Gastroesophageal sphincter (tissue), 4 donors: ENCODE results near the gene CCDC85A. TPM values are rescaled to one million over a fixed set of nuclear protein-coding genes. Genes with fewer than 3 reads are reported as not detected.

ENCODE experiments used
- ATAC-seq: fragments of 150-250 bp; one replicate; pipeline ENCODE4 v1.9.1; 2016; ENCODE audit warnings: mild to moderate bottlenecking, moderate library complexity
- H3K27ac ChIP-seq, 4 donors: fragments of 200-600 bp; sonication (generic) in 3 of 4; 1 replicate in 3 of 4; 2 replicates in 1 of 4; pipeline ENCODE4 v1.5.1; 2016 to 2019
- H3K27me3 ChIP-seq: fragments of 200-600 bp; sonication (generic); one replicate; pipeline ENCODE4 v1.5.1; 2019
- H3K36me3 ChIP-seq, 2 donors: fragments of 200-600 bp; sonication (generic); one replicate each; pipeline ENCODE4 v1.5.1; 2019; ENCODE audit warnings: control low read depth in 1 of 2
- H3K4me1 ChIP-seq, 3 donors: fragments of 200-600 bp; sonication (generic); 1 replicate in 2 of 3; 2 replicates in 1 of 3; pipeline ENCODE4 v1.5.1; 2016 to 2019; ENCODE audit warnings: control low read depth in 2 of 3
- H3K4me3 ChIP-seq, 2 donors: fragments of 200-600 bp; sonication (generic); one replicate each; pipeline ENCODE4 v1.5.1; 2019; ENCODE audit warnings: mild to moderate bottlenecking in 1 of 2, moderate library complexity in 1 of 2
- H3K9me3 ChIP-seq, 3 donors: fragments of 200-600 bp; sonication (generic); one replicate each; pipeline ENCODE4 v1.5.1; 2017 to 2019; ENCODE audit warnings: control low read depth in 2 of 3
- EP300 ChIP-seq: sonication (generic); formaldehyde crosslinking; IDR thresholded peaks from one replicate; pipeline ENCODE4 v1.6.1; 2017; ENCODE audit warnings: antibody characterized with exemption, mild to moderate bottlenecking
- POLR2A ChIP-seq, 2 donors: fragments of 450-650 bp; IDR thresholded peaks; one replicate each; pipeline ENCODE4 v1.6.1; 2017; ENCODE audit warnings: antibody characterized with exemption in 2 of 2, mild to moderate bottlenecking in 2 of 2, moderate library complexity in 1 of 2
- POLR2AphosphoS5 ChIP-seq: sonication (generic); formaldehyde crosslinking; IDR thresholded peaks from one replicate; pipeline ENCODE4 v1.6.1; 2017; ENCODE audit warnings: antibody characterized with exemption
- WGBS, 2 donors: methylation state at CpG; one replicate each; pipeline ENCODE4 v1.1.5; 2018; ENCODE audit warnings: low coverage in 1 of 2; 5-methylcytosine and 5-hydroxymethylcytosine counted together
- total RNA-seq, 4 donors: library from RNA; depleted of rRNA; stranded (reverse); fragments of >200 nt; gene quantifications; one replicate each; pipeline ENCODE4 v1.1.0, GENCODE V29; 2016
- TF ChIP-seq, protein P1 (sequence below), 4 experiments: fragments of 200-600 bp in 2 of 4; fragments of 450-650 bp in 2 of 4; sonication (generic) in 1 of 4; IDR thresholded peaks; one replicate each; pipeline ENCODE4 v1.5.1; 2017 to 2019; ENCODE audit warnings: antibody characterized with exemption in 4 of 4, mild to moderate bottlenecking in 2 of 4, moderate library complexity in 2 of 4

CCDC85A gene
- total RNA-seq, 4 donors from 2014 or later, result 2.6 to 7.0 (median 4.8) TPM

DNA sequence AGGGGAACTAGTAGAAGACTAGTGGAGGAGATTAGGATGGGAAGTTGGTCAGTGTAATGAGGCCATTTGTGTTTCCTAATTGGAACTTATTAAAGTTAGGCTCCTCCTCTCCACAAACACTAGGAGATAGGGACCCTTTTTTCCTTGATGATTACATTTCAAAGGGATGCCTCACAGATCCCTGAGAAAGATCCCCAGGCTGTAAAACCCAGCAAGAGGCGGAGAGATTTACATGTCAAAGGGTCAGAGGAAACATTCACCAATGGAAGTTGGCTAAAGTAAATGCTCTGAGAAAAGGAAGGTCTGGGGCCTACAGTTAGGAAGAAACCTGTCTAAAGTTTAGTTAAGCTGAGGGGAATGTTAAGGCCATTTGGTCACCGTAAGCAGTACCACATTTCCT, 1.4 kb upstream of the CCDC85A start:
- H3K36me3 ChIP-seq, result no peaks in the 10 kb centered on the region
- WGBS, 2 donors, result 50 to 100% methylated on average over 1 of the region's 2 CpGs
- ATAC-seq, result no peak
- H3K9me3 ChIP-seq, result no peaks in the 10 kb centered on the region
- TF ChIP-seq, protein P1, sequence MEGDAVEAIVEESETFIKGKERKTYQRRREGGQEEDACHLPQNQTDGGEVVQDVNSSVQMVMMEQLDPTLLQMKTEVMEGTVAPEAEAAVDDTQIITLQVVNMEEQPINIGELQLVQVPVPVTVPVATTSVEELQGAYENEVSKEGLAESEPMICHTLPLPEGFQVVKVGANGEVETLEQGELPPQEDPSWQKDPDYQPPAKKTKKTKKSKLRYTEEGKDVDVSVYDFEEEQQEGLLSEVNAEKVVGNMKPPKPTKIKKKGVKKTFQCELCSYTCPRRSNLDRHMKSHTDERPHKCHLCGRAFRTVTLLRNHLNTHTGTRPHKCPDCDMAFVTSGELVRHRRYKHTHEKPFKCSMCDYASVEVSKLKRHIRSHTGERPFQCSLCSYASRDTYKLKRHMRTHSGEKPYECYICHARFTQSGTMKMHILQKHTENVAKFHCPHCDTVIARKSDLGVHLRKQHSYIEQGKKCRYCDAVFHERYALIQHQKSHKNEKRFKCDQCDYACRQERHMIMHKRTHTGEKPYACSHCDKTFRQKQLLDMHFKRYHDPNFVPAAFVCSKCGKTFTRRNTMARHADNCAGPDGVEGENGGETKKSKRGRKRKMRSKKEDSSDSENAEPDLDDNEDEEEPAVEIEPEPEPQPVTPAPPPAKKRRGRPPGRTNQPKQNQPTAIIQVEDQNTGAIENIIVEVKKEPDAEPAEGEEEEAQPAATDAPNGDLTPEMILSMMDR (IDR thresholded peaks at IDR 0.05), result no peak
- no peak for TF ChIP-seq POLR2A (IDR thresholded peaks at IDR 0.05)
- TF ChIP-seq EP300, result no peak
- no peak for TF ChIP-seq POLR2AphosphoS5
- peaks cover 97% of the 10 kb centered on the region for H3K27me3 ChIP-seq
- H3K4me1 ChIP-seq, result peaks cover 0 to 28% (median 15%) of the 10 kb centered on the region in 3 donors
- H3K4me3 ChIP-seq, result no peak overlapping the region
- H3K27ac ChIP-seq, result no peak overlapping the region

DNA sequence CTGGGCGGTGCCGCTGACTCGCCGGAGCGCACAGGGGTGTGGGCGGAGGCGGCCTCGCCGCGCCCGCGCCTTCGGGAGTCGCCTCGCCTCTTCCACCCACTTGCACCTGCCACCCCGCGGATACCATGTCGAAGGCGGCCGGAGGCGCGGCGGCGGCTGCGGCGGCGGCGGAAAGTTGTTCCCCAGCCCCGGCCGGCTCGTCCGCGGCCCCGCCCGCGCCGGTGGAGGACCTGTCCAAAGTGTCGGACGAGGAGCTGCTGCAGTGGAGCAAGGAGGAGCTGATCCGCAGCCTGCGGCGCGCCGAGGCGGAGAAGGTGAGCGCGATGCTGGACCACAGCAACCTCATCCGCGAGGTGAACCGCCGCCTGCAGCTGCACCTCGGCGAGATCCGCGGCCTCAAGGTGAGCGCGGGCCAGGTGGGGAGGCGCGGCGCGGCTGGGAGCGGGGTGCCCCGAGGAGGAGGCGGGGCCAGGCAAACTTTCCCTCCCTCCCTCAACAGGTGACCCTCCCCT, 766 bp downstream of the CCDC85A start:
- no CpG with 5 or more reads among the region's 64 CpGs for WGBS, 2 donors

DNA sequence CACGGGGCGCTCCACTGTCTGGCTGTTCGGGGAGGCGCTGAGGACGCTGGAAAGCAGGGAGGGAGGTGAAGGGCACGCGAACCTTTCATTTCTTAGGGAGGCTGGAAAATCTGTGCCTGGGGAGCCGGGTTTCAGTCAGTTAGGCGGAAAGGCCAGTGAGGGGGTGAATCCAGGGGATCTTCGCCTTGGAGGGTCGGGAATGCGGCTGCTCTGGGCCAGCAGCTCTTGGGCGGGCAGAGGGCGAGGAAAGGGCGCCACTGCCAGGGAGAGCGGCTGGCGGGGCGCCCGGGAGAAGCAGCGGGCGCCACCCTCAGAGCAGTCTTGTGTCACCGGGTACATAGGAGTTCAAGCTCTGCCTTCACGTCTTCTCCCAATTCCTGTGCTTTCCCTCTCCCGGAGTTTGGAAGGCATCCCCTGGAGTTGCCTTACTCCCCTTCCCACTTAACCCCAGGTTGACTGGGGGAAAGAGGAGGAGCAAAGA, 1.4 kb downstream of the CCDC85A start:
- no peak for TF ChIP-seq POLR2AphosphoS5
- TF ChIP-seq EP300, result no peak
- TF ChIP-seq, protein P1 (IDR thresholded peaks at IDR 0.05), result no peak
- TF ChIP-seq POLR2A (IDR thresholded peaks at IDR 0.05), result no peak
- peaks cover 82% of the 10 kb centered on the region for H3K27me3 ChIP-seq
- 0% methylated on average over 4 to 15 of the region's 24 CpGs for WGBS, 2 donors
- H3K4me1 ChIP-seq, result peaks cover 0 to 28% (median 15%) of the 10 kb centered on the region in 3 donors
- H3K4me3 ChIP-seq, result peak overlapping the region; percentile 30 to 65
- no peaks in the 10 kb centered on the region for H3K9me3 ChIP-seq
- H3K27ac ChIP-seq, result peak overlapping the region in 3 of 4 donors; percentile 12 to 68 (median 48)
- ATAC-seq, result peak; percentile 30
- H3K36me3 ChIP-seq, result no peaks in the 10 kb centered on the region

More for the DNA sequence above, 766 bp downstream of the CCDC85A start:
- Histone ChIP-seq H3K27ac (peak overlapping the region in 3 of 4 donors; percentile 12 to 68 (median 48)), H3K4me3 (peak overlapping the region; percentile 30 to 65), H3K4me1 (peaks cover 0 to 28% (median 15%) of the 10 kb centered on the region in 3 donors), H3K36me3 (no peaks in the 10 kb centered on the region), H3K9me3 (no peaks in the 10 kb centered on the region), H3K27me3 (peaks cover 82% of the 10 kb centered on the region)
- ATAC-seq, result peak; percentile 4
- TF ChIP-seq EP300 (no peak), POLR2A (IDR thresholded peaks at IDR 0.05) (no peak), POLR2AphosphoS5 (no peak)
- TF ChIP-seq, protein P1 (IDR thresholded peaks at IDR 0.05), result no peak

DNA sequence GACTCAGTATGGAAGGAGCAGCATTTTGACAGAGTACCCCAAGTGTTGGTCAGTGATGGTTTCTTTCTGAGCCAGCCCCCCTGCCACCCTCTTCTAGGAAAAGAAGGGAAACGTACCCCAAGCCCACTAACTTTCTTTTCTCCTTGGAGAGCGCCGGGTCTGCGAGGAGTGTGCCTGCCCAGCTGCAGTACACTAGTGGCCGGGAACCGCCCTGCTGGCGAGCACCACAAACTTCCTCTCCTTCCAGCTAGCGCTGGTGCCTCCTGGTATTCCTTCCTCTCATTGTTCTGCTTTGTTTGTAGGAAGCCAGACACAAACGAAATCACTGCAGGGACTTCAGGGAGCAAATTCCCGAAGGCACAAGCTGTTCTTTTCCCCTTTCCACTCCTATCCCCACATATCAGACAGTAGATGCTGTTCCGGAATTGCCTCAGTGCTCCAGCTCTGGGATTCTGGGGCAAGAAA, 1.8 kb downstream of the CCDC85A start:
- no peaks in the 10 kb centered on the region for H3K9me3 ChIP-seq
- peaks cover 82% of the 10 kb centered on the region for H3K27me3 ChIP-seq
- H3K4me1 ChIP-seq, result peaks cover 0 to 28% (median 15%) of the 10 kb centered on the region in 3 donors
- peak; percentile 21 for ATAC-seq
- TF ChIP-seq, protein P1 (IDR thresholded peaks at IDR 0.05), result no peak
- no peak for TF ChIP-seq POLR2AphosphoS5
- TF ChIP-seq EP300, result no peak
- no peak for TF ChIP-seq POLR2A (IDR thresholded peaks at IDR 0.05)
- no peaks in the 10 kb centered on the region for H3K36me3 ChIP-seq
- WGBS, 2 donors, result 8 to 20% methylated on average over 1 to 10 of the region's 11 CpGs
- H3K4me3 ChIP-seq, result peak overlapping the region; percentile 30 to 65
- peak overlapping the region in 3 of 4 donors; percentile 12 to 68 (median 48) for H3K27ac ChIP-seq

DNA sequence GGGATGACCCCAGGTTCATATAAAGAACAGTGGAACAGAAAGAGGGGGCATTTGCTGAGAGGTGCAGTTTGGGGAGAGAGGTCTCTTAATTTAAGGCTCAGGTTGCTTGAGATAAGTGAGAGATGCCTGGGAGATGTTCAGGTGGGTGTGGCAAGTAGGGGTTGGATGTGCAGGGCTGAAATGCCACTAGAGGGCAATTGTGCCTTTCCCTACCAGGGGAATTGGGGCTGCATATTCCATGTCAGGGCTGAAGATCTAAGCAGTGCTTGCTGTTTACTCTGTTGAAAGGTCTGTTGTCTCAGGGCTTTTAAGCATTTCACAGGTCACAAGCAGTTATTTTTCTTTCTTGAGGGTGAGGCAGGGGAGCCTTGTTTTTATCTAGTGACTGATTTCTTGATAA, 7.8 kb downstream of the CCDC85A start:
- no peak for ATAC-seq
- no peaks in the 10 kb centered on the region for H3K9me3 ChIP-seq

More for the DNA sequence above, 7.8 kb downstream of the CCDC85A start:
- Histone ChIP-seq H3K27ac (no peak overlapping the region), H3K4me1 (no peaks in the 10 kb centered on the region), H3K4me3 (no peak overlapping the region), H3K27me3 (peaks cover 47% of the 10 kb centered on the region), H3K36me3 (no peaks in the 10 kb centered on the region)
- TF ChIP-seq POLR2AphosphoS5, result no peak
- TF ChIP-seq, protein P1 (IDR thresholded peaks at IDR 0.05), result no peak
- no peak for TF ChIP-seq EP300
- no peak for TF ChIP-seq POLR2A (IDR thresholded peaks at IDR 0.05)
